ENCODE measurements around the gene RUNX1.
"Not testable (repeated sequence)": the region's sequence is repeated elsewhere in the genome, so short reads cannot be mapped to it uniquely, and the experiment has no call there.

The RUNX1 gene

GRCh38 chr21:34999397-34999941 lies 49.6 kb downstream of the RUNX1 start:
- no peak for TF ChIP-seq CTCF (IDR thresholded peaks at IDR 0.05; ENCODE audit: extremely low read depth, insufficient read depth, missing control alignments)
- in situ Hi-C loops (cut with MboI; ENCODE audit: low pct_unique_long_range_greater_than_20kb, low sequenced_read_pairs, unreplicated experiment) = no loop called here
- DNase-seq (ENCODE audit: low spot score) = no peak

- DNase-seq (ENCODE audit: low spot score) = no peak
- in situ Hi-C loops (cut with MboI; ENCODE audit: low pct_unique_long_range_greater_than_20kb, low sequenced_read_pairs, unreplicated experiment) = no loop called here
- TF ChIP-seq CTCF (IDR thresholded peaks at IDR 0.05; ENCODE audit: extremely low read depth, insufficient read depth, missing control alignments) = no peak
Observed at GRCh38 chr21:34998176-34998575, 50.9 kb downstream of the RUNX1 start.

- no peak for DNase-seq (ENCODE audit: low spot score)
- in situ Hi-C loops (cut with MboI; ENCODE audit: low pct_unique_long_range_greater_than_20kb, low sequenced_read_pairs, unreplicated experiment) = no loop called here
- no peak for TF ChIP-seq CTCF (IDR thresholded peaks at IDR 0.05; ENCODE audit: extremely low read depth, insufficient read depth, missing control alignments)
Observed at GRCh38 chr21:34997294-34997693, 51.8 kb downstream of the RUNX1 start.

GRCh38 chr21:34996304-34997101 lies 52.6 kb downstream of the RUNX1 start:
- DNase-seq (ENCODE audit: low spot score) = no peak
- no peak for TF ChIP-seq CTCF (IDR thresholded peaks at IDR 0.05; ENCODE audit: extremely low read depth, insufficient read depth, missing control alignments)
- in situ Hi-C loops (cut with MboI; ENCODE audit: low pct_unique_long_range_greater_than_20kb, low sequenced_read_pairs, unreplicated experiment) = no loop called here

- no peak for TF ChIP-seq CTCF (IDR thresholded peaks at IDR 0.05; ENCODE audit: extremely low read depth, insufficient read depth, missing control alignments)
- no peak for DNase-seq (ENCODE audit: low spot score)
- in situ Hi-C loops (cut with MboI; ENCODE audit: low pct_unique_long_range_greater_than_20kb, low sequenced_read_pairs, unreplicated experiment) = no loop called here
Observed at GRCh38 chr21:34995979-34996303, 53.2 kb downstream of the RUNX1 start.

- DNase-seq (ENCODE audit: low spot score) = no peak
- TF ChIP-seq CTCF (IDR thresholded peaks at IDR 0.05; ENCODE audit: extremely low read depth, insufficient read depth, missing control alignments) = no peak
- in situ Hi-C loops (cut with MboI; ENCODE audit: low pct_unique_long_range_greater_than_20kb, low sequenced_read_pairs, unreplicated experiment) = no loop called here
Observed at GRCh38 chr21:34994766-34995631, 54.1 kb downstream of the RUNX1 start.

GRCh38 chr21:34993521-34993921 lies 55.6 kb downstream of the RUNX1 start:
- in situ Hi-C loops (cut with MboI; ENCODE audit: low pct_unique_long_range_greater_than_20kb, low sequenced_read_pairs, unreplicated experiment); DNase-seq (ENCODE audit: low spot score): not testable (repeated sequence)
